ENCODE data around the gene SYNE1. TPM values are rescaled to one million over a fixed set of nuclear protein-coding genes. Genes with fewer than 3 reads are reported as not detected.

SYNE1 gene
- polyA plus RNA-seq, 2 of the 4 experiments (the other 2 are of a cell fraction) = 10.5 to 28.5 TPM

- ChIA-PET CTCF (interaction anchor here (2.5 kb wide), 1 partner anchor 13 kb away, joined by 13 read pairs; no protein-coding TSS in a partner anchor), POLR2A (no interaction called here)
- peaks cover 11% of the 10 kb centered on the region; the same call in 2 of the 3 replicates for H3K4me1 ChIP-seq
- no peak overlapping the region for H3K27ac ChIP-seq
- no peak for ATAC-seq
- WGBS (ENCODE audit: missing lambda C conversion rate) = 88% methylated on average over 5 of the region's 5 CpGs
- FAIRE-seq = no peak
- no peaks in the 10 kb centered on the region for H3K9me3 ChIP-seq
- DNase-seq (ENCODE audit: low read depth in 1 of 2, low spot score in 1 of 2) = no peak
- H3K4me3 ChIP-seq = no peak overlapping the region
- TF ChIP-seq RNF2 (IDR thresholded peaks at IDR 0.05; ENCODE audit: borderline replicate concordance, low read depth) = no peak
- no peak for TF ChIP-seq PHF8 (IDR thresholded peaks at IDR 0.05; ENCODE audit: borderline replicate concordance, low read depth)
- TF ChIP-seq RFX5 (IDR thresholded peaks at IDR 0.05) = no peak
- TF ChIP-seq NPAS2 (CRISPR knock-in tag; IDR thresholded peaks at IDR 0.05; ENCODE audit: borderline replicate concordance) = no peak
- TF ChIP-seq, protein P1, sequence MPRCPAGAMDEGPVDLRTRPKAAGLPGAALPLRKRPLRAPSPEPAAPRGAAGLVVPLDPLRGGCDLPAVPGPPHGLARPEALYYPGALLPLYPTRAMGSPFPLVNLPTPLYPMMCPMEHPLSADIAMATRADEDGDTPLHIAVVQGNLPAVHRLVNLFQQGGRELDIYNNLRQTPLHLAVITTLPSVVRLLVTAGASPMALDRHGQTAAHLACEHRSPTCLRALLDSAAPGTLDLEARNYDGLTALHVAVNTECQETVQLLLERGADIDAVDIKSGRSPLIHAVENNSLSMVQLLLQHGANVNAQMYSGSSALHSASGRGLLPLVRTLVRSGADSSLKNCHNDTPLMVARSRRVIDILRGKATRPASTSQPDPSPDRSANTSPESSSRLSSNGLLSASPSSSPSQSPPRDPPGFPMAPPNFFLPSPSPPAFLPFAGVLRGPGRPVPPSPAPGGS (IDR thresholded peaks at IDR 0.05) = no peak
- H3K4me2 ChIP-seq = no peak overlapping the region
Measured at GRCh38 chr6:152351742-152352141, 285.4 kb downstream of the SYNE1 start.

DNA sequence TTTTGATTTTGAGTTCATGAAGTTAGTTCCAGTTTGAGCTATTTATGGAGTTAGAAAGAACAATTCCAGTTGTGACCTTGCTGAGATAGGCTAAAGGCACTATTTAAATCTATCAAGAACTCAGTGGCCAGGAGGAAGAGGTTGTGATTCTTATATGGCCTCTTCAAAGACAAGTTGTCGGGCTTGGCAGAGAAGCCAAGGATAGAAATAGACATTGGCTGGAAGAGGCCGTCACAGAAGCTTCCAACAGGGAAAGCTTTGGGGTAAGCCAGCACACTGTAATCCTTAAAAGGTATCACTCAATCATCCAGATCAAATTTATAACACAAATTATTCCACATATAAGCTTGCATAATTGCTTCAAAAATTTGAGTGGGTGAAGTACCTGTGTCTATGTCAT, 286.1 kb downstream of the SYNE1 start:
- Histone ChIP-seq H3K9me3 (no peaks in the 10 kb centered on the region), H3K4me3 (no peak overlapping the region), H3K27ac (no peak overlapping the region), H3K4me1 (peaks cover 5% of the 10 kb centered on the region; the same call in 2 of the 3 replicates), H3K4me2 (no peak overlapping the region)
- DNase-seq (ENCODE audit: low read depth in 1 of 2, low spot score in 1 of 2) (no peak), FAIRE-seq (no peak), ATAC-seq (no peak)
- 96% methylated on average over 2 of the region's 2 CpGs for WGBS (ENCODE audit: missing lambda C conversion rate)
- TF ChIP-seq, protein P2, sequence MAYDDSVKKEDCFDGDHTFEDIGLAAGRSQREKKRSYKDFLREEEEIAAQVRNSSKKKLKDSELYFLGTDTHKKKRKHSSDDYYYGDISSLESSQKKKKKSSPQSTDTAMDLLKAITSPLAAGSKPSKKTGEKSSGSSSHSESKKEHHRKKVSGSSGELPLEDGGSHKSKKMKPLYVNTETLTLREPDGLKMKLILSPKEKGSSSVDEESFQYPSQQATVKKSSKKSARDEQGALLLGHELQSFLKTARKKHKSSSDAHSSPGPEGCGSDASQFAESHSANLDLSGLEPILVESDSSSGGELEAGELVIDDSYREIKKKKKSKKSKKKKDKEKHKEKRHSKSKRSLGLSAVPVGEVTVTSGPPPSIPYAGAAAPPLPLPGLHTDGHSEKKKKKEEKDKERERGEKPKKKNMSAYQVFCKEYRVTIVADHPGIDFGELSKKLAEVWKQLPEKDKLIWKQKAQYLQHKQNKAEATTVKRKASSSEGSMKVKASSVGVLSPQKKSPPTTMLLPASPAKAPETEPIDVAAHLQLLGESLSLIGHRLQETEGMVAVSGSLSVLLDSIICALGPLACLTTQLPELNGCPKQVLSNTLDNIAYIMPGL (CRISPR knock-in tag; IDR thresholded peaks at IDR 0.05; ENCODE audit: borderline replicate concordance) = no peak
- TF ChIP-seq EHMT2 (IDR thresholded peaks at IDR 0.05; ENCODE audit: low read depth) = no peak
- TF ChIP-seq NPAS2 (CRISPR knock-in tag; IDR thresholded peaks at IDR 0.05; ENCODE audit: borderline replicate concordance) = no peak
- TF ChIP-seq SREBF2 (IDR thresholded peaks at IDR 0.05) = no peak
- no peak for TF ChIP-seq REST (IDR thresholded peaks at IDR 0.05)
- no peak for TF ChIP-seq ATOH8 (CRISPR knock-in tag; IDR thresholded peaks at IDR 0.05; ENCODE audit: low read depth)
- TF ChIP-seq KDM5A (IDR thresholded peaks at IDR 0.05) = no peak
- no peak for TF ChIP-seq PBX3 (IDR thresholded peaks at IDR 0.05)
- TF ChIP-seq KDM1A (IDR thresholded peaks at IDR 0.05; ENCODE audit: low read depth) = no peak
- TF ChIP-seq EHF (CRISPR knock-in tag; IDR thresholded peaks at IDR 0.05) = no peak
- TF ChIP-seq RNF2 (IDR thresholded peaks at IDR 0.05; ENCODE audit: borderline replicate concordance, low read depth) = no peak
- TF ChIP-seq BHLHE40 (IDR thresholded peaks at IDR 0.05; ENCODE audit: low read depth, low read length) = no peak
- no peak for TF ChIP-seq CBX8 (IDR thresholded peaks at IDR 0.05)
- no peak for TF ChIP-seq HES2 (IDR thresholded peaks at IDR 0.05)
- no peak for TF ChIP-seq FOSB (CRISPR knock-in tag; IDR thresholded peaks at IDR 0.05)
- POLR2A ChIA-PET = no interaction called here
- CTCF ChIA-PET = interaction anchor here (2.5 kb wide), 1 partner anchor 12 kb away, joined by 13 read pairs; no protein-coding TSS in a partner anchor

Measured in A549 (cell line).